H9 (cell line): ENCODE data around the gene CLPX. TPM values are rescaled to one million over a fixed set of nuclear protein-coding genes. Genes with fewer than 3 reads are reported as not detected.

Source experiments
- DNase-seq: peaks from one replicate; pipeline ENCODE4 v3.0.0-alpha.2; 2017
- H2AFZ ChIP-seq: one replicate; pipeline ENCODE4 v1.6.1; 2013; ENCODE audit warnings: mild to moderate bottlenecking, low read length, control low read depth, moderate library complexity
- H2AK5ac ChIP-seq: 2 replicates; pipeline ENCODE4 v1.6.1; 2013; ENCODE audit warnings: low read length, control low read depth, mixed read lengths; ENCODE audit not compliant: insufficient read length
- H2BK120ac ChIP-seq: one replicate; pipeline ENCODE4 v1.6.1; 2013; ENCODE audit warnings: low read depth, mild to moderate bottlenecking, low read length, control low read depth, inconsistent platforms; ENCODE audit not compliant: poor library complexity, severe bottlenecking
- H2BK12ac ChIP-seq: 2 replicates; pipeline ENCODE4 v1.6.1; 2013; ENCODE audit warnings: low read length, control low read depth, mixed read lengths, low read depth; ENCODE audit not compliant: insufficient read length
- H2BK15ac ChIP-seq: 2 replicates; pipeline ENCODE4 v1.6.1; 2013; ENCODE audit warnings: low read depth, low read length, control low read depth
- H2BK20ac ChIP-seq: one replicate; pipeline ENCODE4 v1.6.1; 2013; ENCODE audit warnings: low read depth, mild to moderate bottlenecking, low read length, control low read depth, inconsistent platforms; ENCODE audit not compliant: poor library complexity, severe bottlenecking
- H2BK5ac ChIP-seq: 2 replicates; pipeline ENCODE4 v1.6.1; 2013; ENCODE audit warnings: low read length, control low read depth, mixed read lengths; ENCODE audit not compliant: insufficient read length
- H3K14ac ChIP-seq: 2 replicates; pipeline ENCODE4 v1.6.1; 2013; ENCODE audit warnings: low read length, control low read depth; ENCODE audit not compliant: insufficient read depth
- H3K18ac ChIP-seq: 2 replicates; pipeline ENCODE4 v1.6.1; 2013; ENCODE audit warnings: low read depth, mild to moderate bottlenecking, mixed read lengths, low read length, control low read depth; ENCODE audit not compliant: insufficient read length
- H3K23ac ChIP-seq: 2 replicates; pipeline ENCODE4 v1.6.1; 2013; ENCODE audit warnings: low read length, control low read depth, mixed read lengths, low read depth; ENCODE audit not compliant: insufficient read length
- H3K23me2 ChIP-seq: 2 replicates; pipeline ENCODE4 v1.6.1; 2013; ENCODE audit warnings: low read depth, mild to moderate bottlenecking, mixed read lengths, low read length, control low read depth; ENCODE audit not compliant: insufficient read length, poor library complexity, severe bottlenecking
- H3K27ac ChIP-seq: 2 replicates; pipeline ENCODE4 v1.5.1; 2013; ENCODE audit warnings: low read length, control low read depth, mixed read lengths, low read depth; ENCODE audit not compliant: insufficient read length
- H3K27me3 ChIP-seq: 2 replicates; pipeline ENCODE4 v1.6.1; 2013; ENCODE audit warnings: low read length, control low read depth, inconsistent platforms; ENCODE audit not compliant: insufficient read depth
- H3K4ac ChIP-seq: 2 replicates; pipeline ENCODE4 v1.6.1; 2013; ENCODE audit warnings: low read depth, mild to moderate bottlenecking, control low read depth, inconsistent platforms, low read length, moderate library complexity
- H3K4me1 ChIP-seq: 2 replicates; pipeline ENCODE4 v1.6.1; 2013; ENCODE audit warnings: low read length, control low read depth, inconsistent platforms; ENCODE audit not compliant: insufficient read depth
- H3K4me2 ChIP-seq: 2 replicates; pipeline ENCODE4 v1.6.1; 2013; ENCODE audit warnings: low read length, control low read depth, mixed read lengths; ENCODE audit not compliant: insufficient read length, insufficient read depth
- H3K56ac ChIP-seq: 2 replicates; pipeline ENCODE4 v1.6.1; 2013; ENCODE audit warnings: low read depth, mild to moderate bottlenecking, mixed read lengths, low read length, control low read depth; ENCODE audit not compliant: insufficient read length
- H3K79me1 ChIP-seq: 2 replicates; pipeline ENCODE4 v1.6.1; 2013; ENCODE audit warnings: low read depth, mild to moderate bottlenecking, moderate library complexity, low read length, control low read depth, inconsistent platforms; ENCODE audit not compliant: insufficient read depth, poor library complexity, severe bottlenecking
- H3K79me2 ChIP-seq: 2 replicates; pipeline ENCODE4 v1.6.1; 2013; ENCODE audit warnings: low read length, control low read depth, inconsistent platforms; ENCODE audit not compliant: insufficient read depth
- H3K9ac ChIP-seq: 2 replicates; pipeline ENCODE4 v1.6.1; 2013; ENCODE audit warnings: low read length, control low read depth, mixed read lengths; ENCODE audit not compliant: insufficient read length; ENCODE audit errors: extremely low read depth
- H3K9me3 ChIP-seq: one replicate; pipeline ENCODE4 v1.6.1; 2013; ENCODE audit warnings: low read depth, low read length, inconsistent platforms; ENCODE audit not compliant: control insufficient read depth
- H3T11ph ChIP-seq: one replicate; pipeline ENCODE4 v1.6.1; 2013; ENCODE audit warnings: mild to moderate bottlenecking, low read length, control low read depth, inconsistent platforms
- H4K20me1 ChIP-seq: one replicate; pipeline ENCODE4 v1.6.1; 2013; ENCODE audit not compliant: control insufficient read depth, insufficient read length, insufficient read depth
- H4K5ac ChIP-seq: 2 replicates; pipeline ENCODE4 v1.6.1; 2013; ENCODE audit warnings: low read depth, mild to moderate bottlenecking, mixed read lengths, low read length, control low read depth; ENCODE audit not compliant: insufficient read length
- H4K8ac ChIP-seq: replicated peaks from 2 replicates; pipeline ENCODE4 v1.6.1; 2013; ENCODE audit warnings: low read length, control low read depth, mixed read lengths, low read depth; ENCODE audit not compliant: insufficient read length
- H4K91ac ChIP-seq: 2 replicates; pipeline ENCODE4 v1.6.1; 2013; ENCODE audit warnings: low read depth, mild to moderate bottlenecking, moderate library complexity, mixed read lengths, low read length, control low read depth; ENCODE audit not compliant: insufficient read length
- H3K27ac Mint-ChIP-seq, 3 experiments: 2 replicates in 2 of 3; 3 replicates in 1 of 3; pipeline ENCODE4 v1.8.0; 2020 to 2021; ENCODE audit warnings: mixed read lengths in 3 of 3, mild to moderate bottlenecking in 1 of 3, moderate library complexity in 1 of 3
- H3K27me3 Mint-ChIP-seq: 2 replicates; pipeline ENCODE4 v1.8.0; 2021; ENCODE audit warnings: low read depth, mild to moderate bottlenecking, moderate library complexity, mixed read lengths
- H3K36me3 Mint-ChIP-seq, 3 experiments: 2 replicates in 2 of 3; 3 replicates in 1 of 3; pipeline ENCODE4 v1.8.0; 2020 to 2021; ENCODE audit warnings: low read depth in 3 of 3, mixed read lengths in 3 of 3; ENCODE audit not compliant: insufficient read depth in 1 of 3
- H3K4me1 Mint-ChIP-seq, 2 experiments: 2 replicates each; pipeline ENCODE4 v1.8.0; 2020; ENCODE audit warnings: mixed read lengths in 2 of 2
- H3K4me3 Mint-ChIP-seq, 2 experiments: 2 replicates in 1 of 2; 3 replicates in 1 of 2; pipeline ENCODE4 v1.8.0; 2020 to 2021; ENCODE audit warnings: mild to moderate bottlenecking in 2 of 2, mixed read lengths in 2 of 2, moderate library complexity in 1 of 2
- H3K9me3 Mint-ChIP-seq, 2 experiments: 2 replicates in 1 of 2; 3 replicates in 1 of 2; pipeline ENCODE4 v1.8.0; 2020; ENCODE audit warnings: mild to moderate bottlenecking in 2 of 2, mixed read lengths in 2 of 2, moderate library complexity in 1 of 2
- WGBS: extraction: QIAGEN DNeasy Blood & Tissue Kit; methylation state at CpG from one replicate; pipeline ENCODE4 v1.1.7; 2013; ENCODE audit warnings: missing lambda C conversion rate, low lambda C conversion rate, mixed read lengths; ENCODE audit not compliant: insufficient read length; ENCODE audit errors: extremely low coverage; 5-methylcytosine and 5-hydroxymethylcytosine counted together
- total RNA-seq: library from RNA; stranded (reverse); gene quantifications from 2 replicates; pipeline ENCODE4 v1.2.1, GENCODE V29; 2021
- TF ChIP-seq, protein P1 (sequence below): fragments of 200-600 bp; sonication (generic); conservative IDR thresholded peaks from 3 replicates; pipeline ENCODE4 v1.8.0; 2021; ENCODE audit warnings: antibody characterized with exemption, mild to moderate bottlenecking

CLPX gene
- total RNA-seq, 1 experiment from 2014 or later, result 55.8 TPM

DNA sequence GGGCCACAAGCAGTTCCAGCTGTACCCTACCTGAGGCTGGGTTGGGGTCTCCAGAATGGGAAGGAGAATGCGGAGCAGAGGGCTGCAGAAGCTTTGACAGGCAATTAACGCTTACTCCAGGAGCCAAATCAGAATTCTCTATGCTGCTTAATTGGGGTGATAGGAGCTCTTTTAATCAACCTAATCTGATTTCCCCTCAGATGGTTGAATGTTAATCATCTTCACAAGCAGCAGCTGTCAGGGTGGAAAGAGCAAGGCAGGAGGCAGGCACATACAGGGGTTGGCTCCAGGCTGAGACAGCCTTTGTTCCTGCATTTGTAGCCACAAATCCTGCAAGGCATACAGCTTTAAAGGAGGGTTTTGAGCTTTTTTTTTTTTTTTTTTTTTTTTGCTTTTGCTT lies 23.5 kb upstream of the CLPX start:
- H4K5ac ChIP-seq, result no peak overlapping the region
- Mint-ChIP-seq H3K27me3 (peaks cover 3% of the 10 kb centered on the region), H3K4me1 (peaks cover 12 to 25% of the 10 kb centered on the region in 2 experiments), H3K9me3 (no peaks in the 10 kb centered on the region), H3K36me3 (no peaks in the 10 kb centered on the region; a peak in 1 of 7 replicates), H3K27ac (no peak overlapping the region), H3K4me3 (no peak overlapping the region)
- H3K27me3 ChIP-seq, result no peaks in the 10 kb centered on the region
- H2BK20ac ChIP-seq, result no peak overlapping the region
- H4K20me1 ChIP-seq, result no peaks in the 10 kb centered on the region
- H3K4me2 ChIP-seq, result no peak overlapping the region
- WGBS, result no CpG with 5 or more reads among the region's 2 CpGs
- no peak overlapping the region for H4K8ac ChIP-seq
- no peak overlapping the region for H3K4ac ChIP-seq
- TF ChIP-seq, protein P1, sequence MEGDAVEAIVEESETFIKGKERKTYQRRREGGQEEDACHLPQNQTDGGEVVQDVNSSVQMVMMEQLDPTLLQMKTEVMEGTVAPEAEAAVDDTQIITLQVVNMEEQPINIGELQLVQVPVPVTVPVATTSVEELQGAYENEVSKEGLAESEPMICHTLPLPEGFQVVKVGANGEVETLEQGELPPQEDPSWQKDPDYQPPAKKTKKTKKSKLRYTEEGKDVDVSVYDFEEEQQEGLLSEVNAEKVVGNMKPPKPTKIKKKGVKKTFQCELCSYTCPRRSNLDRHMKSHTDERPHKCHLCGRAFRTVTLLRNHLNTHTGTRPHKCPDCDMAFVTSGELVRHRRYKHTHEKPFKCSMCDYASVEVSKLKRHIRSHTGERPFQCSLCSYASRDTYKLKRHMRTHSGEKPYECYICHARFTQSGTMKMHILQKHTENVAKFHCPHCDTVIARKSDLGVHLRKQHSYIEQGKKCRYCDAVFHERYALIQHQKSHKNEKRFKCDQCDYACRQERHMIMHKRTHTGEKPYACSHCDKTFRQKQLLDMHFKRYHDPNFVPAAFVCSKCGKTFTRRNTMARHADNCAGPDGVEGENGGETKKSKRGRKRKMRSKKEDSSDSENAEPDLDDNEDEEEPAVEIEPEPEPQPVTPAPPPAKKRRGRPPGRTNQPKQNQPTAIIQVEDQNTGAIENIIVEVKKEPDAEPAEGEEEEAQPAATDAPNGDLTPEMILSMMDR, result no peak
- H2AFZ ChIP-seq, result no peak overlapping the region
- H3K27ac ChIP-seq, result no peak overlapping the region
- no peak overlapping the region for H3K18ac ChIP-seq
- H3K79me2 ChIP-seq, result no peaks in the 10 kb centered on the region
- H3K4me1 ChIP-seq, result no peaks in the 10 kb centered on the region
- H2BK12ac ChIP-seq, result no peak overlapping the region
- H3K79me1 ChIP-seq, result no peaks in the 10 kb centered on the region
- no peak overlapping the region for H3T11ph ChIP-seq
- H2BK5ac ChIP-seq, result no peak overlapping the region
- H3K9me3 ChIP-seq, result no peaks in the 10 kb centered on the region
- H3K14ac ChIP-seq, result no peak overlapping the region
- H3K9ac ChIP-seq, result no peak overlapping the region
- no peak overlapping the region for H3K56ac ChIP-seq
- no peak overlapping the region for H2BK15ac ChIP-seq
- no peak overlapping the region for H2AK5ac ChIP-seq
- no peaks in the 10 kb centered on the region for H3K23me2 ChIP-seq
- no peak overlapping the region for H3K23ac ChIP-seq
- no peak overlapping the region for H4K91ac ChIP-seq
- no peak for DNase-seq
- no peak overlapping the region for H2BK120ac ChIP-seq
